ENCODE results near the gene ENPP3.

The ENPP3 gene

DNA sequence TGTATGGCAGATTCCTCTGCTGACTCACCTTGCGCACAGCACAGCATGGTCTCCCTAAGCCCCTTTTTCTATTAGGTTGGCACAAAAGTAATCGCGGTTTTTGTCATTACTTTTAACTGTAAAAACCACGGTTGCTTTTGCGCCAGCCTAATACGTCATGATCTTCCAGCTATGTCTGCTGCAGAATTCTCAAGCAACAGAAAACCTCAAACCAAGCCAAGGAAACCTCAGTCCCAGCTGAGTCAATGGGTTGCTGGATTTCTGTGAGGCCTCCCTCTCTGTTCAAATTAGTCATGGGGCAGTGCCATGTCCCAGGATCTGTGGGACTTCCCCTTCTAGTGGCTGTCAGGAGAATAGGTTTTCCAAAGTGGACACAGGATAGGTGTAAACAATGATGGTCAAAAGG, 155.0 kb downstream of the ENPP3 start:
- no peak for DNase-seq

- DNase-seq, result no peak
These were observed 158.3 kb downstream of the ENPP3 start for GRCh38 chr6:131795366-131795765.

All from amygdala (tissue), 56 donors.